GM21526 (cell line): ENCODE results near the gene SLC25A33.

Source experiments
- ATAC-seq: cut with Tn5 transposase; IDR thresholded peaks from one replicate; pipeline ENCODE4 v1.9.1; 2021; ENCODE audit warnings: moderate library complexity; ENCODE audit not compliant: unreplicated experiment, low FRiP score

SLC25A33 gene

GRCh38 chr1:9586147-9586766, 47.0 kb downstream of the SLC25A33 start:
- ATAC-seq, result no peak

- ATAC-seq, result peak; percentile 61
These were observed 49.4 kb downstream of the SLC25A33 start, which contains the start of gene TMEM201 for GRCh38 chr1:9588551-9589143. TSS of gene TMEM201 (plus strand) at chr1:9588911. CDS start at chr1:9588931, 20 bp downstream.

GRCh38 chr1:9589144-9589718, 50.0 kb downstream of the SLC25A33 start:
- peak; percentile 7 for ATAC-seq

GRCh38 chr1:9589719-9590157, 50.5 kb downstream of the SLC25A33 start:
- no peak for ATAC-seq

- ATAC-seq, result no peak
These were observed 50.9 kb downstream of the SLC25A33 start for GRCh38 chr1:9590201-9590600.

GRCh38 chr1:9590945-9591668, 51.8 kb downstream of the SLC25A33 start:
- no peak for ATAC-seq

GRCh38 chr1:9591669-9592509, 52.6 kb downstream of the SLC25A33 start:
- no peak for ATAC-seq

- ATAC-seq, result no peak
These were observed 53.3 kb downstream of the SLC25A33 start for GRCh38 chr1:9592510-9593075.

- no peak for ATAC-seq
These were observed 53.9 kb downstream of the SLC25A33 start for GRCh38 chr1:9593147-9593491.

GRCh38 chr1:9593492-9594465, 54.5 kb downstream of the SLC25A33 start:
- no peak for ATAC-seq

GRCh38 chr1:9594471-9595155, 55.3 kb downstream of the SLC25A33 start:
- ATAC-seq, result no peak

GRCh38 chr1:9595156-9595967, 56.1 kb downstream of the SLC25A33 start:
- no peak for ATAC-seq

GRCh38 chr1:9595968-9596340, 56.7 kb downstream of the SLC25A33 start:
- no peak for ATAC-seq

- ATAC-seq, result no peak
These were observed 57.3 kb downstream of the SLC25A33 start for GRCh38 chr1:9596415-9597123.

- ATAC-seq, result no peak
These were observed 58.4 kb downstream of the SLC25A33 start for GRCh38 chr1:9597361-9598315.

- no peak for ATAC-seq
These were observed 59.0 kb downstream of the SLC25A33 start for GRCh38 chr1:9598316-9598700.
